CD4-positive, alpha-beta T cell treated with Interleukin-15 for 4 hours (primary cell): ENCODE results near the gene RHEBL1.

Source experiments
- DNase-seq: peaks from one replicate; pipeline ENCODE4 v3.0.0-alpha.2; 2020; ENCODE audit warnings: low spot score

RHEBL1 gene

GRCh38 chr12:49069507-49070346, at the start of gene RHEBL1:
RHEBL1 (minus strand) TSS chr12:49069979; CDS start chr12:49069785, 194 bp downstream.
- peak; percentile 99 for DNase-seq

- no peak for DNase-seq
These were observed 41.4 kb upstream of the RHEBL1 start for GRCh38 chr12:49111206-49111605.

- DNase-seq: peak; percentile 98
These were observed 40.8 kb upstream of the RHEBL1 start, which contains the start of gene LMBR1L for GRCh38 chr12:49110464-49111155. LMBR1L (minus strand) TSS chr12:49110847; CDS start chr12:49110555, 292 bp downstream.

GRCh38 chr12:49109641-49110463, 40.1 kb upstream of the RHEBL1 start:
- DNase-seq: no peak

GRCh38 chr12:49108958-49109404, 39.2 kb upstream of the RHEBL1 start:
- no peak for DNase-seq

GRCh38 chr12:49105504-49106084, 35.8 kb upstream of the RHEBL1 start:
- DNase-seq: no peak

- no peak for DNase-seq
These were observed 35.0 kb upstream of the RHEBL1 start for GRCh38 chr12:49104822-49105221.

- no peak for DNase-seq
These were observed 30.6 kb upstream of the RHEBL1 start for GRCh38 chr12:49100380-49100779.

GRCh38 chr12:49098703-49099102, 28.9 kb upstream of the RHEBL1 start:
- DNase-seq: no peak

GRCh38 chr12:49098035-49098451, 28.3 kb upstream of the RHEBL1 start:
- peak; percentile 70 for DNase-seq

GRCh38 chr12:49097381-49097780, 27.6 kb upstream of the RHEBL1 start:
- DNase-seq: no peak

GRCh38 chr12:49094975-49095365, 25.2 kb upstream of the RHEBL1 start:
- no peak for DNase-seq

- DNase-seq: no peak
These were observed 24.6 kb upstream of the RHEBL1 start, which contains the start of gene DHH for GRCh38 chr12:49094160-49094974. DHH (minus strand) TSS chr12:49094801; CDS start chr12:49094512, 289 bp downstream.

- no peak for DNase-seq
These were observed 24.0 kb upstream of the RHEBL1 start for GRCh38 chr12:49093792-49094159.

GRCh38 chr12:49092816-49093406, 23.1 kb upstream of the RHEBL1 start:
- no peak for DNase-seq

GRCh38 chr12:49092086-49092815, 22.5 kb upstream of the RHEBL1 start:
- DNase-seq: peak; percentile 55

- no peak for DNase-seq
These were observed 22.0 kb upstream of the RHEBL1 start for GRCh38 chr12:49091836-49092085.

GRCh38 chr12:49091056-49091835, 21.5 kb upstream of the RHEBL1 start:
- DNase-seq: no peak
